ENCODE results near the gene SH3YL1. TPM values are rescaled to one million over a fixed set of nuclear protein-coding genes. Genes with fewer than 3 reads are reported as not detected.

Gene SH3YL1
- total RNA-seq, 1 donor from 2014 or later = 34.7 TPM

DNA sequence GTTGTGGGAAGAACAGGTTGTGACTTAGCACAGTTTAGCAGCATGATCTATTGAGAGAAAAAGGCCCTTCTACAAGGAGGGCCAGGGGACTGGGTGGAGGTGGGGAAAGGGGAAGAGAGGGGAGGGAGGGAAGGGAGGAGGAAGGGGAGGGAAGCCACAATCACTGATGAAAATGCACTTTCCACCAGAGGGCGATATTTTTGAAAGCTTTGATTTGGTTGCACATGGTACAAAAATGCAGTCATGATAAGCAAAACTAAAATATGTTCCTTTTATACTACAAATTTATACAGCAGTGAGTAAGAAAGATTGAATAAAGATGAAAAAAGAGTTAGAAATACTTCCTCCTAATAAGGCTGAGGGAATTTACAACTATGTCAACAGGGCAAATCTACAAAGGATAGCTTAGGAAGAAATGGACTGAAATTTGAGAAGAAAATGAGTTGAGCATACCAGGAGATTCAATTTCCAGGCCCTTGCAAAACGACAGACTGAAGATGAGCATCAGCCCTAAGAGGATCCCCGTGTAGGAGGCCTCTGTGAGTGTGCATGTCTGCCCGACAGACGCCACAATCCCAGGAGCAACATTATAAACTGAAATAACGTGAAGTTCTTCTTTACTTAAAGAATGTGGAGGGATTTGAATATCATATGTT lies 17.2 kb downstream of the SH3YL1 start:
- no peak overlapping the region for H3K4me3 Mint-ChIP-seq (ENCODE audit: low read depth)
- peaks cover 4% of the 10 kb centered on the region for H3K4me1 Mint-ChIP-seq (ENCODE audit: low read depth)
- peaks cover 45% of the 10 kb centered on the region for H3K36me3 Mint-ChIP-seq (ENCODE audit: low read depth)
- no peaks in the 10 kb centered on the region for H3K27me3 Mint-ChIP-seq (ENCODE audit: low read depth)
- H3K9me3 Mint-ChIP-seq = peaks cover 8% of the 10 kb centered on the region
- DNase-seq (ENCODE audit: low spot score) = no peak
- intact Hi-C loops (cut with micrococcal nuclease) = loop anchor here (1.0 to 10.0 kb wide), 3 partner anchors 17 to 388 kb away; no protein-coding TSS in a partner anchor
- H3K27ac Mint-ChIP-seq = no peak overlapping the region

DNA sequence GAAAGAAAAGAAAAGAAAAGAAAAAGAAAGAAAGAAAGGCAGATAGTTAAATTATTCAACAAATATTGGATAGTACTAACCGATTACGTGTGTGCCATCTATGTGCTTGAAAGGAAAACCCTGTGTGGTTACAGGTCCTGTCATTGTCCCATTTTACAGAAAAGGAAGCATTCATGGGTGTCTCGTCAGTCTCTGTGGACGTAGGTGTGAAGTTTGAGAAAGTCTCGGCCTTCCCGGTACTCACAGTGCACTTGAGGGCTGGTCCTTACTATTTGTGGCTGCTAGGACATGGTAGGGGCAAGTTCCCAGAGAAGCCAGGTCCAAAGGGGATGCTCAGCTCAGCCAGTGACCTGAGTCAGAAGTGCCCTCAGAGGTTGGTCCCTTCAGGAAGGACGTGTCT lies 19.3 kb downstream of the SH3YL1 start:
- H3K27ac Mint-ChIP-seq = no peak overlapping the region
- H3K36me3 Mint-ChIP-seq (ENCODE audit: low read depth) = peaks cover 65% of the 10 kb centered on the region
- H3K27me3 Mint-ChIP-seq (ENCODE audit: low read depth) = no peaks in the 10 kb centered on the region
- peaks cover 23% of the 10 kb centered on the region for H3K9me3 Mint-ChIP-seq
- DNase-seq (ENCODE audit: low spot score) = no peak
- intact Hi-C loops (cut with micrococcal nuclease) = loop anchor here (10.0 kb wide), 1 partner anchor 390 kb away; no protein-coding TSS in a partner anchor
- H3K4me1 Mint-ChIP-seq (ENCODE audit: low read depth) = peaks cover 4% of the 10 kb centered on the region
- H3K4me3 Mint-ChIP-seq (ENCODE audit: low read depth) = no peak overlapping the region

DNA sequence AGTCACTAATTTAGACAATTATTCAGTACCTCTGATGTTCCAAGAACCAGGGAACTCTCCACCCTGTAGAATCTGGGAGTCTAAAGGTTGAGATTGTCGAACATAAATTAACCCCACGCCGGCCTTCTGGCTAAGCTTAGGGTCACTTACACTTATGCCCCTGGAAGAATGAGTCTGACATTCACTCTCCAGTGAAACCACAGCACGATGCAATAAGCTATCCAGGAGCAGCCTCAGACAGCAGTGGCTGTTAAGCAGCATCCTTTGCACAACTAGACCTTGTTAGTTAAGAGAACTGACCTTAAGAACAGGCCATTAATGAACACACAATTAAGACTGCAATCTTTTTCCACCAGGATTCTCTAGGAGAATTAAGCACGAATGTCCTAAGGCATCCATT lies 25.0 kb downstream of the SH3YL1 start:
- H3K36me3 Mint-ChIP-seq (ENCODE audit: low read depth) = peaks cover 69% of the 10 kb centered on the region
- H3K4me1 Mint-ChIP-seq (ENCODE audit: low read depth) = peaks cover 10% of the 10 kb centered on the region
- no peaks in the 10 kb centered on the region for H3K27me3 Mint-ChIP-seq (ENCODE audit: low read depth)
- H3K9me3 Mint-ChIP-seq = peaks cover 29% of the 10 kb centered on the region
- peak overlapping the region; percentile 8 for H3K27ac Mint-ChIP-seq
- intact Hi-C loops (cut with micrococcal nuclease) = no loop called here
- DNase-seq (ENCODE audit: low spot score) = no peak
- H3K4me3 Mint-ChIP-seq (ENCODE audit: low read depth) = no peak overlapping the region

DNA sequence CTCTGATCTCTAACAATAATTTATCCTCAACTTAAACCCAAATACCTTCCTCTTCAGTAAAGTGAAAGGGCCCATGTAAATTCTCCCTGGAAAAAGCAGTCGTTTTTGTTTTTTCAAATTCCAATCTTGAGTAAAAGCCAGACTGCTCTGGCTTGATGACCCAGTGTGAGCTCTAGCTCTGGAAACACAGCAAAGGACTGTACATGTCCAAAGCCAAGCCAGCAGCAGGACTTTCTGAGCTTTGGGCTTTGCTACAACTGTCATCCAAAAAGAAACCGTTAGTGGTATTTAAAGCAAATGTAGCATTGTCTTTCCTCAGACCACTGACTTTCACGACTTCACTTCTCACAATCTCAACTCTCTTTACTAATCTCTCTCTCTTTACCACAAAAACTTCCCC lies 25.4 kb downstream of the SH3YL1 start:
- peaks cover 10% of the 10 kb centered on the region for H3K4me1 Mint-ChIP-seq (ENCODE audit: low read depth)
- H3K27ac Mint-ChIP-seq = peak overlapping the region; percentile 13
- peaks cover 67% of the 10 kb centered on the region for H3K36me3 Mint-ChIP-seq (ENCODE audit: low read depth)
- no peaks in the 10 kb centered on the region for H3K27me3 Mint-ChIP-seq (ENCODE audit: low read depth)
- DNase-seq (ENCODE audit: low spot score) = no peak
- intact Hi-C loops (cut with micrococcal nuclease) = no loop called here
- peaks cover 29% of the 10 kb centered on the region for H3K9me3 Mint-ChIP-seq
- no peak overlapping the region for H3K4me3 Mint-ChIP-seq (ENCODE audit: low read depth)

DNA sequence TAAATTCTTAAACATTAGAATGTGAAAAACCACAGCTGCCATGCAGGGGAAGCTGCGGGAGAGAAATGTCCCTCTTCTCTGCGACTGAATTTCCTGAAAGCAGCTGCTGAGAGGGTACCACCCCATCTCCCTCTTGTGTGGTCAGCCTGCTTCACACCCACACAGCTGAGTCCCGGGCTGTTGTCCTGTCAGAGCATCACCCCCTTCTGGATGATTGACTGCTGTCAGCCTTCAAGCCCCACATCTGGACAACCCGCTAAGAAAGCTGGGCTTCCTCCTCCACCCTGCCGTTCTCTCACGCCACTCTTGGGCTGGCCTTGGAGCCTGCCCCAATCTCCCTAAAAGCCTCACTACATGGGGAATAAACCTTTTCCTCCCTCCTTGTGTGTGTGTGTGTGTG lies 26.0 kb downstream of the SH3YL1 start:
- H3K9me3 Mint-ChIP-seq = peaks cover 29% of the 10 kb centered on the region
- H3K4me1 Mint-ChIP-seq (ENCODE audit: low read depth) = peaks cover 10% of the 10 kb centered on the region
- DNase-seq (ENCODE audit: low spot score) = no peak
- no peak overlapping the region for H3K4me3 Mint-ChIP-seq (ENCODE audit: low read depth)
- H3K27me3 Mint-ChIP-seq (ENCODE audit: low read depth) = no peaks in the 10 kb centered on the region
- H3K36me3 Mint-ChIP-seq (ENCODE audit: low read depth) = peaks cover 65% of the 10 kb centered on the region
- H3K27ac Mint-ChIP-seq = peak overlapping the region; percentile 13
- intact Hi-C loops (cut with micrococcal nuclease) = no loop called here

DNA sequence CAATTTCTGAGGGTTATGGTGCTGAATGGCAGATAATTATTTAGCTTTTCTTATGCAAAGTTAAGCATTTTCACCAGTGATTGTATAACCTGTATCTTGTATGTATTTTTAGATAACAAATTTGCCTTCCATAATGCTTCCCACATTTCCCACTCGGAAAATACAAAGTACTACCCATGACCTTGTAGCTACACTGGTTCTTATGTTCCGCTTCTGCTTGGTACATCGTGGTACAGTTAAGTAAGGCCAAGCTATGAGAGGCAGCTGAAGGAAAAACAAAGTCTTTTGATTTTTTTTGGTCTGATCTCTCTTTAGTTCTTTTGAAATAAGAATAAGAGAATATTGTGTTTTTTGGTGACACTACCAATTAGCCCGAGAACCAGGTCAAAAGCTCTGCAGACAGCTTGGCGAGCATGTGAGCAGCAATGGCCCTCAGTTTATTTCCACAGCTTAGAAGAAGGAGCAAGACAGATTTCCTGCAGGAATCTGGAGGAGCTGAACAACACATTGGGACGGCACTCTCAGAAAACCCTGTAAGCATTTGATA lies 26.8 kb downstream of the SH3YL1 start:
- H3K4me1 Mint-ChIP-seq (ENCODE audit: low read depth) = peaks cover 13% of the 10 kb centered on the region
- H3K4me3 Mint-ChIP-seq (ENCODE audit: low read depth) = no peak overlapping the region
- no peak for DNase-seq (ENCODE audit: low spot score)
- H3K27me3 Mint-ChIP-seq (ENCODE audit: low read depth) = no peaks in the 10 kb centered on the region
- no peak overlapping the region for H3K27ac Mint-ChIP-seq
- H3K36me3 Mint-ChIP-seq (ENCODE audit: low read depth) = peaks cover 61% of the 10 kb centered on the region
- intact Hi-C loops (cut with micrococcal nuclease) = no loop called here
- H3K9me3 Mint-ChIP-seq = peaks cover 25% of the 10 kb centered on the region

DNA sequence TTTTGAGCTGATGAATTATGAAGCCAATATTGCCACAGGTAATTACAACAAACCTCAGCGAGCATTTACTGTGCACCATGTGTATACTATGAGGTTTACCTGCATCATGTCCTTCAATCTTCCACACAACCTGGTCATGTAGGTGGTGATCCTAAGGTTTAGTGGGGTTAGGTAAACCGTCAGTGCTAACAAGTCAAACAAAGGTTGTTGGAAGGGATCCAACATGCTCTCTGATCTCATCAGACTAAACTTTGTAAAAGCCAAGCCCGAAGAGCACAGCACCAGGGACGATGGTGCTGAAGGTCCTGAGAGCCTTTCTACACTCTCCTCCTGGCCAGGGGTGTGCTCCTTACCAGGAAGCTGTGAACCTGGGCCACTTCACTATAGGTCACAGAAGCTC lies 29.4 kb downstream of the SH3YL1 start:
- Mint-ChIP-seq H3K9me3 (peaks cover 5% of the 10 kb centered on the region), H3K36me3 (ENCODE audit: low read depth) (peaks cover 45% of the 10 kb centered on the region), H3K27ac (peak overlapping the region; percentile 2), H3K4me1 (ENCODE audit: low read depth) (peaks cover 26% of the 10 kb centered on the region), H3K4me3 (ENCODE audit: low read depth) (no peak overlapping the region), H3K27me3 (ENCODE audit: low read depth) (no peaks in the 10 kb centered on the region)
- intact Hi-C loops (cut with micrococcal nuclease) = no loop called here
- DNase-seq (ENCODE audit: low spot score) = no peak

DNA sequence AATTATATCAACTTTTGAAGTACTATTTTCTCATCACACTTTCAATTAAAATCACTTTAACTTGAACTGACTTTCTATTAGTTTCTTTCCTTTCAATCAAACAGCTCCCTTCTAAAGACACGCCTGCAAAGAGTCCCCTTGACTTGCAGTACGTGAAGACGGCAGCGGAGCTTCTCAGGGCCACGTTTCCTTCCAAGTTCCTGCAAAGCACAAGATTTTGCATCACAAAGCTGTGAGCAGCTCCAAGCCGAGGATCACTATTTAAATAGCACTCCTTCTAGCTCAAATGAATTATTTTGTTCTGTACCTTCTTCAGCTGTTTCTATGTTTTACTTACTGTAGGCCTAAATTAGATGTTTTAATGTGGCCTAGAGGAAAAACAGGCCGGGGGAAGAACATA lies 30.8 kb downstream of the SH3YL1 start:
- DNase-seq (ENCODE audit: low spot score) = no peak
- peaks cover 5% of the 10 kb centered on the region for H3K9me3 Mint-ChIP-seq
- peak overlapping the region; percentile 59 for H3K27ac Mint-ChIP-seq
- H3K4me1 Mint-ChIP-seq (ENCODE audit: low read depth) = peaks cover 29% of the 10 kb centered on the region
- H3K4me3 Mint-ChIP-seq (ENCODE audit: low read depth) = no peak overlapping the region
- intact Hi-C loops (cut with micrococcal nuclease) = no loop called here
- H3K27me3 Mint-ChIP-seq (ENCODE audit: low read depth) = no peaks in the 10 kb centered on the region
- peaks cover 41% of the 10 kb centered on the region for H3K36me3 Mint-ChIP-seq (ENCODE audit: low read depth)

DNA sequence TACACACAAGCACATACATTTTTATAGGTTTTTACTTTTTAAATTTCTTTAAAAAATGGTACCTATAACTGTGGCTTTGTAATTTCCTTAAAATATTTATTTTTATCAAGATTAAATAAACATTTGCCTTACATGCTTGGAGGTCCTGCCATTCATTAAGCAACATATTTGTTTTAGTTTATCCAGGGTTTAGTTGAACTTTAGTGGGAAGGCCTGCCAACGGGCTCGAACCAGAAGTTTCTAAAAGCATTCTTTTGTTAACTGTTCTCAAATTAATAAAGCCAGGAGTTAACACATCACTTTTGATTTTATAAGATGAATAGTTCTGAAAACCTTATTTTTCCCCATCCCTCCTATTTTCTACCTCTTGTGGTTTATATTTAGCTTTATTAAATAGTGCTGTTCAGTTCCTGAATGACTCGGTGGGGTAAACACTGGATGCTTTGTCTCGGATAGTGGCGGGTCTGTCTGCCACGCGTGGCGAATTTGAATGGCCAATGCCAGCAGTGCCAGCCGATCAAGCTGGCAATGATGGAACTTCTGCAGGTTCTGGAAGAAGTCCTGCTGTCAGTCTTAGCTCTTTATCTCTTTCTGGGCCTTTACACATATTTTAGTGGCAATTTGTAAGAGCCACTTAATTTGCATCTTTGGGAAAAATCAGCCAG lies 32.2 kb downstream of the SH3YL1 start:
- DNase-seq (ENCODE audit: low spot score) = no peak
- Mint-ChIP-seq H3K4me1 (ENCODE audit: low read depth) (peaks cover 37% of the 10 kb centered on the region), H3K9me3 (peaks cover 8% of the 10 kb centered on the region), H3K27me3 (ENCODE audit: low read depth) (no peaks in the 10 kb centered on the region), H3K36me3 (ENCODE audit: low read depth) (peaks cover 50% of the 10 kb centered on the region), H3K4me3 (ENCODE audit: low read depth) (no peak overlapping the region), H3K27ac (peak overlapping the region; percentile 69)
- intact Hi-C loops (cut with micrococcal nuclease) = no loop called here

DNA sequence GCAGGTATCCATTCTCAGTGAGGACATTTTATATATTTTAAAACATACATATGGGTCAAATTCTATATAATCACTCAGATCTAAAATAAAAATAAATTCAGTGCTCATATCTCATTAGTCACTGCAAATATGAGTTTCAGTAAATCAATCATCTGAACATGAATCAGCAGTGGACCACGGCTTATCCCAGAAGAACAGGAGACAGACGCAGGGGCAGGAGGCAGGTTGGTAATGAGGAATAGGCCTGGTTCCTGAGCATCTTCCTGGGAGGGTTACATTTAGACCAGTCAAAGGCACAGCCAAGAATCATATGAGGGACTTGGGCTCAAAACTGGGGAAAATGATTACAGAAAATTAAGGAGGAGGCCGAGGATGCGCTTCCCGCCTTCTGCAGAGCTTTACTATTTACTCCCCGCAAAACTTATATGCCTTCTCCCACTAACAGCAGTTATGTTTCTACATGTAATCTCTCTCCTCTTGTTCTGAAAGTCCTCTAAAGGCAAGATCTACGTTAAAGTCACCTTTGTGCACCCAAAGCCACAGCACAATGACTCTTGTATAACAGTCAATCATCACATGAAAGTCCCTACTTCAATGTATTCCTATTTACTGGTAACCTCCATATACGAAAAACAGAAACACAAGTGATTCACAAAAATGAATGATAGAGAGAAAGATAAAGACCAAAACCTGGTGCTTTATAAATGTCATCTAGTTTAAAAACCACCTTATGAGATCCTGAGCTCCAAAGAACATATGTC lies 35.1 kb downstream of the SH3YL1 start:
- DNase-seq (ENCODE audit: low spot score) = no peak
- Mint-ChIP-seq H3K27me3 (ENCODE audit: low read depth) (no peaks in the 10 kb centered on the region), H3K4me1 (ENCODE audit: low read depth) (peaks cover 39% of the 10 kb centered on the region), H3K36me3 (ENCODE audit: low read depth) (peaks cover 57% of the 10 kb centered on the region), H3K4me3 (ENCODE audit: low read depth) (peak overlapping the region; percentile 9), H3K27ac (peak overlapping the region; percentile 96), H3K9me3 (peaks cover 7% of the 10 kb centered on the region)
- intact Hi-C loops (cut with micrococcal nuclease) = loop anchor here (1.0 kb wide), 3 partner anchors 18 to 52 kb away; partner anchors contain the start of genes ACP1 and SH3YL1

DNA sequence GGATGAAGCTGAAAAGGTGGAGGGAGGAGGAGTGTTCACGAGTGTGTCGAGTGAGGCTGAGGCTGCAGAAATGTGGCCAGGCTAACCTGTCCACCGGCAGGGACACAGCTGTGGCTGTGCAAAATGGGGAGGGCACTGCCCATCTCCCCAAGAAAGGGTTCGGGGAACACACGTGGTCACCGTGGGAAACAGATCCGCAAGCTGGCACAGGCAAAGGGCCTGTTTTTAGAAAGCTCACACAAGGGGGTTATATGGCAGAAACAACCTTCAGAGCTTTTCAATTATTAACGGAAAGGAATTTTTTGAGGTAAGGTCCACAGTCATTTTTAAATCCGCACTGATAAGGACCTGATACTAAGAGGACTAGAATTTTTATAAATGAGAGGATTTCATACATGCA lies 35.7 kb downstream of the SH3YL1 start:
- H3K4me1 Mint-ChIP-seq (ENCODE audit: low read depth) = peaks cover 43% of the 10 kb centered on the region
- no peak for DNase-seq (ENCODE audit: low spot score)
- intact Hi-C loops (cut with micrococcal nuclease) = no loop called here
- H3K27me3 Mint-ChIP-seq (ENCODE audit: low read depth) = no peaks in the 10 kb centered on the region
- H3K27ac Mint-ChIP-seq = peak overlapping the region; percentile 96
- peaks cover 61% of the 10 kb centered on the region for H3K36me3 Mint-ChIP-seq (ENCODE audit: low read depth)
- H3K4me3 Mint-ChIP-seq (ENCODE audit: low read depth) = peak overlapping the region; percentile 54
- H3K9me3 Mint-ChIP-seq = peaks cover 7% of the 10 kb centered on the region

DNA sequence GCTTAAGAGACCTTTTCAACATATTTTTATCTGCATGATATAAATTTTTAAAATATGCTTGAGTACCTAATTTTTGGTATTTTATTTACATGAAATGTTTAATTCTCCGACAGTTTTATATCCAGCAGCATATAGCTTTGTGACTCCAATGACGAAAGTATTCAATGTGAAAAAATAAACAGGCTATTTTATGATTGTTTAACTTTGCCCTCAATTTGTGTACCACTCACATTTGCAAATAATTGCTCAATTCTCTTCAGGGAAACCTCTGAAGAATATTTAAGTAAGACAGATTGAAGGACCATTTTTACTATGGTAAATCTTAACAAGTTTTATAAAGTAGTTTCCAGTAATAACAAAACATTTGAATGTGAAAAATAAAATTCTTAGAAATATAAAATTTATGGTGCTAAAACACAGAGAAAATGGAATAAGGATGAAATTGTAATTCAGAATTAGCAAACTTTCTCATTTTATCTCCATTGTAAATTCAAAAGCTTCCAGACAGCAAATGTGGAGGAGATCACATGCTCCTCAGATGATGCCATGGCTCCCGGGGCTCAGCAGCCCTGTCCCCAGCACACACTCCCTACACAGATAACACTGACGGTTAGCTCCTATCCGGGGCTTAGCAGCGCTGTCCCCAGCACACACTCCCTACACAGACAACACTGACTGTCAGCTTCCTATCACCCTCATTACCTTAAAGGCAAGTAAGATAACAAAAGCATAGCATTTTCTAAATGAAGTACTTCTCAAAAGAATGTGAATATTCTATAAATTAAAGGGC lies 39.7 kb downstream of the SH3YL1 start:
- intact Hi-C loops (cut with micrococcal nuclease) = no loop called here
- Mint-ChIP-seq H3K36me3 (ENCODE audit: low read depth) (peaks cover 61% of the 10 kb centered on the region), H3K27ac (no peak overlapping the region), H3K4me1 (ENCODE audit: low read depth) (peaks cover 33% of the 10 kb centered on the region), H3K9me3 (peaks cover 7% of the 10 kb centered on the region), H3K4me3 (ENCODE audit: low read depth) (no peak overlapping the region), H3K27me3 (ENCODE audit: low read depth) (no peaks in the 10 kb centered on the region)
- no peak for DNase-seq (ENCODE audit: low spot score)
